Progenitor cell of endocrine pancreas (in vitro differentiated cells): ENCODE results near the gene BHLHE41. TPM values are rescaled to one million over a fixed set of nuclear protein-coding genes. Genes with fewer than 3 reads are reported as not detected.

Experiments
- DNase-seq: peaks from one replicate; pipeline ENCODE4 v3.0.0; 2021; ENCODE audit warnings: low spot score; ENCODE audit not compliant: unreplicated experiment
- H3K27ac Mint-ChIP-seq: 2 replicates; pipeline ENCODE4 v1.8.0; 2021; ENCODE audit warnings: mild to moderate bottlenecking, moderate library complexity, mixed read lengths
- H3K27me3 Mint-ChIP-seq: 2 replicates; pipeline ENCODE4 v1.8.0; 2021; ENCODE audit warnings: mixed read lengths
- H3K36me3 Mint-ChIP-seq: 2 replicates; pipeline ENCODE4 v1.8.0; 2022; ENCODE audit warnings: mixed read lengths; ENCODE audit not compliant: insufficient read depth
- H3K4me1 Mint-ChIP-seq: 2 replicates; pipeline ENCODE4 v1.8.0; 2021; ENCODE audit warnings: low read depth, mixed read lengths
- H3K4me3 Mint-ChIP-seq: 2 replicates; pipeline ENCODE4 v1.8.0; 2021; ENCODE audit warnings: low read depth, mild to moderate bottlenecking, moderate library complexity, mixed read lengths
- H3K9me3 Mint-ChIP-seq: 2 replicates; pipeline ENCODE4 v1.8.0; 2021; ENCODE audit warnings: low read depth, mixed read lengths
- CTCF ChIP-seq: fragments of 200-600 bp; sonication (generic); IDR thresholded peaks from one replicate; pipeline ENCODE4 v1.5.0; 2021; ENCODE audit warnings: antibody characterized with exemption, mild to moderate bottlenecking; ENCODE audit not compliant: unreplicated experiment
- long read RNA-seq: library from polyadenylated mRNA; unstranded; transcript quantifications from one replicate; pipeline ENCODE4 v2.0.0, GENCODE V29; 2020
- total RNA-seq: library from RNA; stranded (reverse); gene quantifications from 2 replicates; pipeline ENCODE4 v1.2.1, GENCODE V29; 2021

BHLHE41 gene
- total RNA-seq = 0.46 and 0.78 TPM in 2 replicates
- long read RNA-seq = 0 reads

- peak; percentile 7 for TF ChIP-seq CTCF
- Mint-ChIP-seq H3K27ac (peak within 1 kb of the TSS; percentile 90), H3K4me3 (peak within 1 kb of the TSS; percentile 90), H3K9me3 (no peaks in the 10 kb centered on the region), H3K27me3 (peaks cover 81% of the 10 kb centered on the region), H3K4me1 (peaks cover 44% of the 10 kb centered on the region), H3K36me3 (no peaks in the 10 kb centered on the region)
- peak; percentile 57 for DNase-seq
Observed at GRCh38 chr12:26124446-26125399, at the start of gene BHLHE41. Gene BHLHE41, minus strand, starts transcription at chr12:26125037. Its CDS starts 258 bp downstream, at chr12:26124779.

GRCh38 chr12:26172946-26173552 is 48.2 kb upstream of the BHLHE41 start:
- Mint-ChIP-seq H3K4me3 (no peak overlapping the region), H3K4me1 (peaks cover 3% of the 10 kb centered on the region), H3K27me3 (peaks cover 23% of the 10 kb centered on the region), H3K36me3 (no peaks in the 10 kb centered on the region), H3K9me3 (no peaks in the 10 kb centered on the region), H3K27ac (no peak overlapping the region)
- TF ChIP-seq CTCF = no peak
- no peak for DNase-seq

DNA sequence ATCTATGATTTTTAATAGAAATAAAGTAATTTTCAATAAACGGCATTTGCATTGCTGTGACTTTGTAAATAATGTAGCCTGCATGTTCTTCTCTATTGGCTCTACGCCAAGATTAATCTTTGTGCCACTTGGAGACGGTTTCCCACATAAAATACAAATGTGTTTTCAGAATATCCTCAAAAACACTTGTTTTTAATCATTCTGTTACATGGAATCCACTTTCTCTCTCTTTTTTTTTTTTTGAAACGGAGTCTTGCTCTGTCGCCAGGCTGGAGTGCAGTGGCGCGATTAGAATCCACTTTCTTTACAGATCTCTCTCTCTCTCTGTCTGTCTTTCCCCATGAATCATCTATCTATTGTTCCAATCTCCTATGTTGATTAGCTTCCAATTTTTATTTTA is 47.7 kb upstream of the BHLHE41 start:
- Mint-ChIP-seq H3K27me3 (peaks cover 20% of the 10 kb centered on the region), H3K36me3 (no peaks in the 10 kb centered on the region), H3K4me3 (no peak overlapping the region), H3K4me1 (peaks cover 3% of the 10 kb centered on the region), H3K9me3 (no peaks in the 10 kb centered on the region), H3K27ac (no peak overlapping the region)
- TF ChIP-seq CTCF = no peak
- no peak for DNase-seq

DNA sequence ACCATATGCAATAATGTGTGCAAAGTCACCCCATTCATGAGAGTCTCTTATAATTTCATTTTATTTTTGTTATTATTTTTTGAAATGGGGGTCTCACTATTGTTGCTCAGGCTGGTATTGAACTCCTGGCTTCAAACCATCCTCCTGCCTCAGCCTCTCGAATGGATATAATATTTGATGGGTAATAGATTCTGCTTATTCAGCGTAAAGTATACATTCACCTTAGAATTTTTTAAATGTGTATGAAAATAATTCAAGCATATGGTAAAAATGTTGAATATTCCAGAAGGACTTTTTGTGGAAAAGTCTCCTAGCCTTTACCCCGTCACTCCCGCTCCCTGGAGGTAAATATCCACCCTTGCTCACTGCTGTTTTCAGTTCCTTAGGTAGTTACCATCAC is 47.2 kb upstream of the BHLHE41 start:
- H3K27ac Mint-ChIP-seq = no peak overlapping the region
- H3K4me1 Mint-ChIP-seq = peaks cover 3% of the 10 kb centered on the region
- no peak for TF ChIP-seq CTCF
- H3K4me3 Mint-ChIP-seq = no peak overlapping the region
- no peak for DNase-seq
- no peaks in the 10 kb centered on the region for H3K36me3 Mint-ChIP-seq
- H3K27me3 Mint-ChIP-seq = peaks cover 19% of the 10 kb centered on the region
- no peaks in the 10 kb centered on the region for H3K9me3 Mint-ChIP-seq

DNA sequence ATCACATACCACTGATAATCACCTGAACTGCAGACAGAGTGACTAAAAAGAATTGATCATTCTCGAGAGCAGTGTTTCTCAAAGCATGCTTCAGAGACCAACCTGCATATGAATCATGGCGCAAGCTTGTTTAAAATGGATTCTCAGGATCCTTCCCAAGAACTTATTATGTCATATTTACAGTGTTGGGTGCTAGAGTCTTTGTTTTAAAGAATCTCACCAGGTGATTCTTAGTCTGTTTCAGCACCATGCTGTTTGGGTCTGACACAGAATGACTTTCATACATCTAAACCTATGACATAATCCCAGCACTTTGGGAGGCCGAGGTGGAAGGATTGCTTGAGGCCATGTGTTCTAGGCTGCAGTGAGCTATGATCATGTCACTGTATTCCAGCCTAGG is 39.3 kb upstream of the BHLHE41 start:
- H3K9me3 Mint-ChIP-seq = no peaks in the 10 kb centered on the region
- H3K4me3 Mint-ChIP-seq = no peak overlapping the region
- no peaks in the 10 kb centered on the region for H3K36me3 Mint-ChIP-seq
- peaks cover 3% of the 10 kb centered on the region for H3K27me3 Mint-ChIP-seq
- no peaks in the 10 kb centered on the region for H3K4me1 Mint-ChIP-seq
- DNase-seq = no peak
- TF ChIP-seq CTCF = no peak
- H3K27ac Mint-ChIP-seq = peak overlapping the region; percentile 34
